ENCODE results near the gene PIK3R3.

Gene PIK3R3

DNA sequence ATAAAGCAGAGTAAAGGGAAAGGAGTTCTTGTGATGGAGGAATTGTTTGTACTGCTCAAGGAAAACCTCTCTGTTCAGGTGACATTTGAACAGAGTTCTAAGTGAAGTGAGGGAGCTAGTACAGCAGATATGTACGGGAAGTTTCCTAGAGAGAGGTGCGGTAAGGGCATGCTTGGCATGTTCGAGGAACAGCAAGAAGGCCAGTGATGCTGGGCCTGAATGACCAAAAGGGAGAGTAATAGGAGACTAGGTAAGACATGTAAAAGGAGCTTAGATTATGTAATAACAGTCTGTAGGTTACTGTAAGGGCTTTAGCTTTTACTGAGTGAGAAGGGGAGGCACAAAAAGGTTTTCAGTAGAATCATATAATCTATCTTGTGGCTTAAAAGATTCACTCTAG is 63.9 kb downstream of the PIK3R3 start:
- no peak overlapping the region for H3K4me2 ChIP-seq (ENCODE audit: low read length, poor library complexity, severe bottlenecking)
- no peak overlapping the region for H3K18ac ChIP-seq (ENCODE audit: low read depth in 1 of 2, low read length in 2 of 2)
- no peaks in the 10 kb centered on the region for H3K9me3 ChIP-seq (ENCODE audit: control insufficient read depth, low read length)
- no peak overlapping the region for H3K9ac ChIP-seq (ENCODE audit: low read length)
- H4K91ac ChIP-seq (ENCODE audit: low read length), result no peak overlapping the region
- H2BK120ac ChIP-seq (ENCODE audit: low read depth, low read length), result no peak overlapping the region
- no peak overlapping the region for H2BK15ac ChIP-seq (ENCODE audit: low read depth, poor library complexity, severe bottlenecking)
- H2AFZ ChIP-seq (ENCODE audit: low read depth, low read length), result no peak overlapping the region
- H3K27ac ChIP-seq (ENCODE audit: low read length, poor library complexity, severe bottlenecking), result no peak overlapping the region
- H3K36me3 ChIP-seq (ENCODE audit: control insufficient read depth in 1 of 2, insufficient read depth in 2 of 2, low read depth in 1 of 2, low read length in 2 of 2), result peaks cover 6 to 8% of the 10 kb centered on the region in 2 experiments
- no peak overlapping the region for H3K4ac ChIP-seq (ENCODE audit: low read depth in 1 of 2, low read length in 2 of 2)
- no peak overlapping the region for H2BK12ac ChIP-seq (ENCODE audit: low read length in 2 of 2)
- H3K23ac ChIP-seq (ENCODE audit: low read length in 2 of 2), result no peak overlapping the region
- H3K4me1 ChIP-seq (ENCODE audit: control insufficient read depth, insufficient read depth, low read depth, low read length), result peaks cover 2% of the 10 kb centered on the region
- no peak overlapping the region for H3K14ac ChIP-seq (ENCODE audit: low read length in 2 of 2)
- no peak overlapping the region for H4K8ac ChIP-seq (ENCODE audit: low read length)
- WGBS, result 90% methylated on average over 3 of the region's 3 CpGs
- DNase-seq, result no peak
- no peaks in the 10 kb centered on the region for H3K27me3 ChIP-seq (ENCODE audit: control insufficient read depth in 1 of 2, insufficient read depth in 1 of 2, low read length in 2 of 2)
- no peak overlapping the region for H3K4me3 ChIP-seq (ENCODE audit: insufficient read depth in 1 of 2, low read depth in 1 of 2, low read length in 2 of 2)
- H2AK5ac ChIP-seq (ENCODE audit: low read length, severe bottlenecking), result no peak overlapping the region
- no peak overlapping the region for H2BK5ac ChIP-seq (ENCODE audit: low read depth, low read length, poor library complexity, severe bottlenecking)
- peaks cover 12% of the 10 kb centered on the region for H3K79me1 ChIP-seq (replicated peaks; ENCODE audit: low read length, poor library complexity, severe bottlenecking)

DNA sequence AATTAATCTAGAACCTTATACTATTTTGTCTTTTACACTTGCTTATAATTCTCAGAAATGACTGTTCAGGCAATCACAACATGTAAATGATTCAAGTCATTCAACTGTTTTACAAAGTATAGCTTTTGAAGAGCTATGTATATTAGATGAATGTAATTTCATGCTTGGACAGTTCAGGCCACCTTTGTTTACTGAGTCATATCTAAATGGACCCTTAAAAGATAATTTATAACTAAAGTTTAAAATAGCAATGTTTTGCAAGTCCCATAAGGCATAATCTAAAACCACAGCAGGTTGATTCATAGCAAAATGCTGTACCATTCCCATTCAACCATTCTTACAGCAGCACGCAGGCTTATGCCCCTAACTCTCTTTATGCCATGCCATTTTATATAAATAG is 64.8 kb downstream of the PIK3R3 start:
- H4K91ac ChIP-seq (ENCODE audit: low read length), result no peak overlapping the region
- no peak overlapping the region for H2AFZ ChIP-seq (ENCODE audit: low read depth, low read length)
- H3K27me3 ChIP-seq (ENCODE audit: control insufficient read depth in 1 of 2, insufficient read depth in 1 of 2, low read length in 2 of 2), result no peaks in the 10 kb centered on the region
- H2AK5ac ChIP-seq (ENCODE audit: low read length, severe bottlenecking), result no peak overlapping the region
- H3K4me1 ChIP-seq (ENCODE audit: control insufficient read depth, insufficient read depth, low read depth, low read length), result peaks cover 2% of the 10 kb centered on the region
- no peak overlapping the region for H3K4ac ChIP-seq (ENCODE audit: low read depth in 1 of 2, low read length in 2 of 2)
- H3K27ac ChIP-seq (ENCODE audit: low read length, poor library complexity, severe bottlenecking), result no peak overlapping the region
- no peak overlapping the region for H3K23ac ChIP-seq (ENCODE audit: low read length in 2 of 2)
- no peak overlapping the region for H2BK15ac ChIP-seq (ENCODE audit: low read depth, poor library complexity, severe bottlenecking)
- H3K14ac ChIP-seq (ENCODE audit: low read length in 2 of 2), result no peak overlapping the region
- H3K9ac ChIP-seq (ENCODE audit: low read length), result no peak overlapping the region
- no peak overlapping the region for H4K8ac ChIP-seq (ENCODE audit: low read length)
- H3K18ac ChIP-seq (ENCODE audit: low read depth in 1 of 2, low read length in 2 of 2), result no peak overlapping the region
- H2BK5ac ChIP-seq (ENCODE audit: low read depth, low read length, poor library complexity, severe bottlenecking), result no peak overlapping the region
- no peak overlapping the region for H3K4me2 ChIP-seq (ENCODE audit: low read length, poor library complexity, severe bottlenecking)
- WGBS, result no CpG with 5 or more reads among the region's 1 CpG
- H3K4me3 ChIP-seq (ENCODE audit: insufficient read depth in 1 of 2, low read depth in 1 of 2, low read length in 2 of 2), result no peak overlapping the region
- H3K9me3 ChIP-seq (ENCODE audit: control insufficient read depth, low read length), result no peaks in the 10 kb centered on the region
- H3K79me1 ChIP-seq (replicated peaks; ENCODE audit: low read length, poor library complexity, severe bottlenecking), result peaks cover 10% of the 10 kb centered on the region
- H2BK120ac ChIP-seq (ENCODE audit: low read depth, low read length), result no peak overlapping the region
- no peak for DNase-seq
- H3K36me3 ChIP-seq (ENCODE audit: control insufficient read depth in 1 of 2, insufficient read depth in 2 of 2, low read depth in 1 of 2, low read length in 2 of 2), result peaks cover 6 to 8% of the 10 kb centered on the region in 2 experiments
- no peak overlapping the region for H2BK12ac ChIP-seq (ENCODE audit: low read length in 2 of 2)

DNA sequence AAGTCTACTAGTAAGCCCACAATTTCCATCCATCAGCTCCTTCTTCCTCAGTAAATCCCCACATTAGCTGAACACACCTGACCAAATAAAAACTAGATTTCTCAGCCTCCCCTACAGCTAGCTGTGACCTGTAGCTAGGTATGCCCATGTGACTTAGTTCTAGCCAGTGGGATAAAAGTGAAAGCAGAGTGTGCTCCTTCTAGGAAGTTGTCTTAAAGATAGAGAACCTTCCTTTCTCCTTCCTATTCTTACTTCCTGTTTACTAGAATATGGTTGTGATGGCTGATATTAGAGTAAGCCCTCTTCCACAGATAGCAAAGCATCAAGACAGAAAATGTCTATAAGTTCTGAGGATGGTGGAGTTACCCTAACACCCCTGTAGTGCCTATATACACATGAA is 67.0 kb downstream of the PIK3R3 start:
- Histone ChIP-seq H3K4me1 (ENCODE audit: control insufficient read depth, insufficient read depth, low read depth, low read length) (peaks cover 2% of the 10 kb centered on the region), H2BK12ac (ENCODE audit: low read length in 2 of 2) (no peak overlapping the region), H3K27ac (ENCODE audit: low read length, poor library complexity, severe bottlenecking) (no peak overlapping the region), H3K14ac (ENCODE audit: low read length in 2 of 2) (no peak overlapping the region), H2BK15ac (ENCODE audit: low read depth, poor library complexity, severe bottlenecking) (no peak overlapping the region), H3K79me1 (replicated peaks; ENCODE audit: low read length, poor library complexity, severe bottlenecking) (peaks cover 12% of the 10 kb centered on the region), H3K9me3 (ENCODE audit: control insufficient read depth, low read length) (no peaks in the 10 kb centered on the region), H3K9ac (ENCODE audit: low read length) (no peak overlapping the region), H2BK5ac (ENCODE audit: low read depth, low read length, poor library complexity, severe bottlenecking) (no peak overlapping the region), H3K36me3 (ENCODE audit: control insufficient read depth in 1 of 2, insufficient read depth in 2 of 2, low read depth in 1 of 2, low read length in 2 of 2) (peaks cover 6 to 19% of the 10 kb centered on the region in 2 experiments), H4K91ac (ENCODE audit: low read length) (no peak overlapping the region), H3K27me3 (ENCODE audit: control insufficient read depth in 1 of 2, insufficient read depth in 1 of 2, low read length in 2 of 2) (no peaks in the 10 kb centered on the region), H2BK120ac (ENCODE audit: low read depth, low read length) (no peak overlapping the region), H4K8ac (ENCODE audit: low read length) (no peak overlapping the region), H3K4me3 (ENCODE audit: insufficient read depth in 1 of 2, low read depth in 1 of 2, low read length in 2 of 2) (no peak overlapping the region), H2AFZ (ENCODE audit: low read depth, low read length) (no peak overlapping the region), H2AK5ac (ENCODE audit: low read length, severe bottlenecking) (no peak overlapping the region), H3K4ac (ENCODE audit: low read depth in 1 of 2, low read length in 2 of 2) (no peak overlapping the region), H3K23ac (ENCODE audit: low read length in 2 of 2) (no peak overlapping the region), H3K4me2 (ENCODE audit: low read length, poor library complexity, severe bottlenecking) (no peak overlapping the region), H3K18ac (ENCODE audit: low read depth in 1 of 2, low read length in 2 of 2) (no peak overlapping the region)
- no peak for DNase-seq

DNA sequence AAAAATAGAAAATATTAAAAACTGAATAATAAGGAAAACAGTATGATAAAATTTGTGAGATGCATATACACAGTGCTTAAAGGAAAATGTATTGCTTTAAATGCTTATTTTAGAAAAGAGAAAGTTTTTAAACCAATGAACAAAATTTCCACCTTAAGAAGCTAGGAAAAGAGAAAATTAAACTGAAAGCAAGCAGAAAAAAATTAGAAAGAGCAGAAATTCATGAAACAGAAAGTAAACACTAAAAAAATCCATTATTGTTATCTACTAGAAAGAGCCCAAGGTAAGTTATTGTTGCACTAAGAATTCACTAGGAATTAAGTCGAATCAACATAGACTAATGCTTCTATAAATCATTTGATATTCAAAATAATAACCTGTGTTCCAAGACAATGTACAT is 67.7 kb downstream of the PIK3R3 start:
- H3K4me3 ChIP-seq (ENCODE audit: insufficient read depth in 1 of 2, low read depth in 1 of 2, low read length in 2 of 2), result no peak overlapping the region
- no peak overlapping the region for H3K23ac ChIP-seq (ENCODE audit: low read length in 2 of 2)
- no peaks in the 10 kb centered on the region for H3K9me3 ChIP-seq (ENCODE audit: control insufficient read depth, low read length)
- H2BK15ac ChIP-seq (ENCODE audit: low read depth, poor library complexity, severe bottlenecking), result no peak overlapping the region
- H3K14ac ChIP-seq (ENCODE audit: low read length in 2 of 2), result no peak overlapping the region
- H3K18ac ChIP-seq (ENCODE audit: low read depth in 1 of 2, low read length in 2 of 2), result no peak overlapping the region
- no peak overlapping the region for H2BK5ac ChIP-seq (ENCODE audit: low read depth, low read length, poor library complexity, severe bottlenecking)
- H4K91ac ChIP-seq (ENCODE audit: low read length), result no peak overlapping the region
- H3K4me2 ChIP-seq (ENCODE audit: low read length, poor library complexity, severe bottlenecking), result no peak overlapping the region
- H3K79me1 ChIP-seq (replicated peaks; ENCODE audit: low read length, poor library complexity, severe bottlenecking), result peaks cover 12% of the 10 kb centered on the region
- peaks cover 2% of the 10 kb centered on the region for H3K4me1 ChIP-seq (ENCODE audit: control insufficient read depth, insufficient read depth, low read depth, low read length)
- H2BK120ac ChIP-seq (ENCODE audit: low read depth, low read length), result no peak overlapping the region
- WGBS, result no CpG with 5 or more reads among the region's 1 CpG
- no peak overlapping the region for H4K8ac ChIP-seq (ENCODE audit: low read length)
- H3K36me3 ChIP-seq (ENCODE audit: control insufficient read depth in 1 of 2, insufficient read depth in 2 of 2, low read depth in 1 of 2, low read length in 2 of 2), result peaks cover 7 to 19% of the 10 kb centered on the region in 2 experiments
- no peak overlapping the region for H3K9ac ChIP-seq (ENCODE audit: low read length)
- H2AK5ac ChIP-seq (ENCODE audit: low read length, severe bottlenecking), result no peak overlapping the region
- no peaks in the 10 kb centered on the region for H3K27me3 ChIP-seq (ENCODE audit: control insufficient read depth in 1 of 2, insufficient read depth in 1 of 2, low read length in 2 of 2)
- no peak for DNase-seq
- H3K4ac ChIP-seq (ENCODE audit: low read depth in 1 of 2, low read length in 2 of 2), result no peak overlapping the region
- no peak overlapping the region for H3K27ac ChIP-seq (ENCODE audit: low read length, poor library complexity, severe bottlenecking)
- H2AFZ ChIP-seq (ENCODE audit: low read depth, low read length), result no peak overlapping the region
- no peak overlapping the region for H2BK12ac ChIP-seq (ENCODE audit: low read length in 2 of 2)

Data from mesenchymal stem cell (in vitro differentiated cells and primary cell).